Activated B cell treated with CpG ODN at 0.5 μM for 24 hours (primary cell): ENCODE results near the gene FSTL4. TPM values are rescaled to one million over a fixed set of nuclear protein-coding genes. Genes with fewer than 3 reads are reported as not detected.
"Not testable (repeated sequence)": the region's sequence is repeated elsewhere in the genome, so short reads cannot be mapped to it uniquely, and the experiment has no call there.

Experiments
- ATAC-seq: fragments of 200-7000 bp; cut with Tn5 transposase; one replicate; pipeline ENCODE4 v1.10.0; 2021; ENCODE audit warnings: low read depth, mild to moderate bottlenecking, moderate library complexity
- CTCF ChIA-PET: fragments of 350-600 bp; sonication (Branson Sonifier 250); formaldehyde crosslinking; loops from one replicate; lab custom pipeline; 2021; ENCODE audit warnings: antibody characterized with exemption; lab: Charles Lee
- POLR2A ChIA-PET: fragments of 350-600 bp; sonication (Branson Sonifier 250); formaldehyde crosslinking; loops from one replicate; lab custom pipeline; 2021; ENCODE audit warnings: antibody characterized with exemption; lab: Charles Lee
- DNase-seq: peaks from one replicate; pipeline ENCODE4 v3.0.0; 2022
- H3K27ac Mint-ChIP-seq: one replicate; pipeline ENCODE4 v1.8.0; 2020; ENCODE audit warnings: mixed read lengths
- H3K27me3 Mint-ChIP-seq: one replicate; pipeline ENCODE4 v1.8.0; 2021; ENCODE audit warnings: mixed read lengths
- H3K36me3 Mint-ChIP-seq: one replicate; pipeline ENCODE4 v1.8.0; 2021; ENCODE audit warnings: low read depth, mixed read lengths
- H3K4me1 Mint-ChIP-seq: one replicate; pipeline ENCODE4 v1.8.0; 2021; ENCODE audit warnings: mixed read lengths
- H3K4me3 Mint-ChIP-seq: one replicate; pipeline ENCODE4 v1.8.0; 2020; ENCODE audit warnings: mild to moderate bottlenecking, mixed read lengths
- H3K9me3 Mint-ChIP-seq: one replicate; pipeline ENCODE4 v1.8.0; 2020; ENCODE audit warnings: mixed read lengths
- CTCF ChIP-seq: fragments of 200-600 bp; IDR thresholded peaks from one replicate; pipeline ENCODE4 v1.8.0; 2022; ENCODE audit warnings: antibody characterized with exemption, mild to moderate bottlenecking
- intact Hi-C: fragments of 100-400 bp; cut with micrococcal nuclease; formaldehyde crosslinking; loops from one replicate; pipeline ENCODE4 v1.15.1; 2024
- total RNA-seq: library from RNA; stranded (reverse); gene quantifications from 2 replicates; pipeline ENCODE4 v1.2.3, GENCODE V29; 2022

The FSTL4 gene
- total RNA-seq, 1 donor from 2014 or later: 1.7 TPM

- intact Hi-C loops: loop anchor here (1.0 to 10.0 kb wide), 5 partner anchors 58 to 438 kb away; no protein-coding TSS in a partner anchor
- DNase-seq (peak; percentile 46), ATAC-seq (peak; percentile 71)
- TF ChIP-seq CTCF: no peak
- POLR2A ChIA-PET: interaction anchor here (1.2 kb wide), 1 partner anchor 386 kb away, joined by 3 read pairs; no protein-coding TSS in a partner anchor
- Mint-ChIP-seq H3K27me3 (peaks cover 33% of the 10 kb centered on the region), H3K27ac (no peak overlapping the region), H3K4me3 (no peak overlapping the region), H3K36me3 (no peaks in the 10 kb centered on the region), H3K4me1 (no peaks in the 10 kb centered on the region), H3K9me3 (no peaks in the 10 kb centered on the region)
- CTCF ChIA-PET: interaction anchor here (0.8 to 1.3 kb wide), 5 partner anchors 317 to 442 kb away, joined by 3 to 7 read pairs (median 3); no protein-coding TSS in a partner anchor
Measured at GRCh38 chr5:133552925-133553525, 59.3 kb downstream of the FSTL4 start.

GRCh38 chr5:133546500-133546899, 65.8 kb downstream of the FSTL4 start:
- Mint-ChIP-seq H3K9me3 (peaks cover 6% of the 10 kb centered on the region), H3K27me3 (peaks cover 40% of the 10 kb centered on the region), H3K4me3 (no peak overlapping the region), H3K27ac (no peak overlapping the region), H3K36me3 (no peaks in the 10 kb centered on the region), H3K4me1 (no peaks in the 10 kb centered on the region)
- ATAC-seq (no peak), DNase-seq (no peak)
- intact Hi-C loops: no loop called here
- ChIA-PET POLR2A (no interaction called here), CTCF (no interaction called here)
- no peak for TF ChIP-seq CTCF

GRCh38 chr5:133544346-133544745, 68.0 kb downstream of the FSTL4 start:
- DNase-seq: no peak
- Mint-ChIP-seq H3K4me3 (no peak overlapping the region), H3K9me3 (peaks cover 6% of the 10 kb centered on the region), H3K27ac (no peak overlapping the region), H3K27me3 (peaks cover 37% of the 10 kb centered on the region), H3K4me1 (no peaks in the 10 kb centered on the region), H3K36me3 (no peaks in the 10 kb centered on the region)
- no peak for ATAC-seq
- TF ChIP-seq CTCF: no peak
- ChIA-PET CTCF (no interaction called here), POLR2A (no interaction called here)
- intact Hi-C loops: no loop called here

GRCh38 chr5:133539818-133540217, 72.5 kb downstream of the FSTL4 start:
- ChIA-PET POLR2A (no interaction called here), CTCF (no interaction called here)
- no peak for DNase-seq
- ATAC-seq: no peak
- no peak for TF ChIP-seq CTCF
- Mint-ChIP-seq H3K27ac (no peak overlapping the region), H3K27me3 (peaks cover 33% of the 10 kb centered on the region), H3K36me3 (no peaks in the 10 kb centered on the region), H3K9me3 (no peaks in the 10 kb centered on the region), H3K4me1 (no peaks in the 10 kb centered on the region), H3K4me3 (no peak overlapping the region)
- intact Hi-C loops: no loop called here

GRCh38 chr5:133538718-133539117, 73.6 kb downstream of the FSTL4 start:
- Mint-ChIP-seq H3K4me1 (no peaks in the 10 kb centered on the region), H3K36me3 (no peaks in the 10 kb centered on the region), H3K4me3 (no peak overlapping the region), H3K27me3 (peaks cover 35% of the 10 kb centered on the region), H3K9me3 (no peaks in the 10 kb centered on the region), H3K27ac (no peak overlapping the region)
- intact Hi-C loops: no loop called here
- ATAC-seq (no peak), DNase-seq (no peak)
- no peak for TF ChIP-seq CTCF
- CTCF ChIA-PET: no interaction called here
- POLR2A ChIA-PET: no interaction called here

- POLR2A ChIA-PET, H3K4me3 Mint-ChIP-seq, DNase-seq, CTCF ChIA-PET, H3K9me3 Mint-ChIP-seq, intact Hi-C loops, H3K27ac Mint-ChIP-seq, H3K4me1 Mint-ChIP-seq, H3K36me3 Mint-ChIP-seq, ATAC-seq: not testable (repeated sequence)
- H3K27me3 Mint-ChIP-seq: peaks cover 26% of the 10 kb centered on the region
Measured at GRCh38 chr5:133535241-133535929, 77.0 kb downstream of the FSTL4 start.
